Astrocyte (in vitro differentiated cells and primary cell): ENCODE measurements around the gene GRID2.

Source experiments
- EZH2 ChIP-seq: IDR thresholded peaks from 2 replicates; pipeline ENCODE4 v1.6.1; 2012; ENCODE audit warnings: mild to moderate bottlenecking, low read length, inconsistent platforms; ENCODE audit not compliant: insufficient read depth
- TF ChIP-seq, protein P1 (sequence below): IDR thresholded peaks from 2 replicates; pipeline ENCODE4 v1.5.1; 2011; ENCODE audit warnings: low read depth, mild to moderate bottlenecking, inconsistent platforms, low read length, moderate library complexity; ENCODE audit not compliant: insufficient read depth

DNA sequence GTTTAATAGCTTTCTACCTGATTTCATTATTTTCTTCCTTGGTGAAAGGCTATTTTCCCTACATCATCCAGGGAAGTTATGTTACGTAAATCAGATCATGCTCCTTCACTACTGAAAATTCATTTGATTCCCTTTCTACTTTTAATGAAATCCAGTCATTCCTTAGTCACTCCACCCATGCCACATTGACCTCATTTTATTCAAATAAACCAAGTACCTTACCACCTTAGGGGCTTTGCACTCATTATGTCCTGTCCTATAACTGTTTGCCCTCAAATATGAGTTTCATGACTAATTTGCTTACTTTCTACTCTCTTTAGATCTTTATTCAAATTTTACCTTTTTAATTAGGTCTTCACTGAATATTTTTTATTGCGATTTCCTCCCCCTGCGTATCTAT, 374.0 kb downstream of the GRID2 start:
- TF ChIP-seq, protein P1, sequence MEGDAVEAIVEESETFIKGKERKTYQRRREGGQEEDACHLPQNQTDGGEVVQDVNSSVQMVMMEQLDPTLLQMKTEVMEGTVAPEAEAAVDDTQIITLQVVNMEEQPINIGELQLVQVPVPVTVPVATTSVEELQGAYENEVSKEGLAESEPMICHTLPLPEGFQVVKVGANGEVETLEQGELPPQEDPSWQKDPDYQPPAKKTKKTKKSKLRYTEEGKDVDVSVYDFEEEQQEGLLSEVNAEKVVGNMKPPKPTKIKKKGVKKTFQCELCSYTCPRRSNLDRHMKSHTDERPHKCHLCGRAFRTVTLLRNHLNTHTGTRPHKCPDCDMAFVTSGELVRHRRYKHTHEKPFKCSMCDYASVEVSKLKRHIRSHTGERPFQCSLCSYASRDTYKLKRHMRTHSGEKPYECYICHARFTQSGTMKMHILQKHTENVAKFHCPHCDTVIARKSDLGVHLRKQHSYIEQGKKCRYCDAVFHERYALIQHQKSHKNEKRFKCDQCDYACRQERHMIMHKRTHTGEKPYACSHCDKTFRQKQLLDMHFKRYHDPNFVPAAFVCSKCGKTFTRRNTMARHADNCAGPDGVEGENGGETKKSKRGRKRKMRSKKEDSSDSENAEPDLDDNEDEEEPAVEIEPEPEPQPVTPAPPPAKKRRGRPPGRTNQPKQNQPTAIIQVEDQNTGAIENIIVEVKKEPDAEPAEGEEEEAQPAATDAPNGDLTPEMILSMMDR: no peak
- no peak for TF ChIP-seq EZH2
